ENCODE data around the gene KLF13. TPM values are rescaled to one million over a fixed set of nuclear protein-coding genes. Genes with fewer than 3 reads are reported as not detected.

Gene KLF13
- total RNA-seq, 2 experiments from 2014 or later = 235 to 264 TPM

Other genes starting within 250 kb of the KLF13 start
- gene TRPM1, start 225.1 kb upstream of the KLF13 start, total RNA-seq = not detected